Activated CD4-positive, alpha-beta T cell treated with anti-CD3 and anti-CD28 coated beads for 24 hours (primary cell): ENCODE results near the gene BBX.
"Not testable (repeated sequence)": the region's sequence is repeated elsewhere in the genome, so short reads cannot be mapped to it uniquely, and the experiment has no call there.

Experiments used
- DNase-seq, 2 donors: peaks; one replicate each; pipeline ENCODE4 v3.0.0-alpha.2; 2020; ENCODE audit warnings: low read depth in 2 of 2

Gene BBX

DNA sequence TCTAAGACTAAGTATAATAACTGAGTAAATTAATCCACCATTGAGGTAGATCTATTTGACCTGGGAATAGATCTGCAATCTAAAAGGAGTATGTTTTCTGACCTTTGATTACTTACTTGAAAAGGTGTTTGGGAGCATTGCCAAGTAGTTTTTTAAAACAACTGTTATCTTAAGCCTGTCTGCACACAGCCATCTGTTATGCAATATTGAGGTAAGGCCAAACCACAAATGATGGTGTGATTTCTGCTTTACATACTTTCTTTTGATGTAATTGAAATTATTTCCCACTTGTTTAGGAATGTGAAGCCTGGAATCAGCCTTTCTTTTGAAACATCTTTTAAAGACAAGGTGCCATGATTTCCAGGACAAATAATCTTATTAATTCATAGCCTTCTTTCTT lies 274.0 kb downstream of the BBX start:
- DNase-seq: no peak

DNA sequence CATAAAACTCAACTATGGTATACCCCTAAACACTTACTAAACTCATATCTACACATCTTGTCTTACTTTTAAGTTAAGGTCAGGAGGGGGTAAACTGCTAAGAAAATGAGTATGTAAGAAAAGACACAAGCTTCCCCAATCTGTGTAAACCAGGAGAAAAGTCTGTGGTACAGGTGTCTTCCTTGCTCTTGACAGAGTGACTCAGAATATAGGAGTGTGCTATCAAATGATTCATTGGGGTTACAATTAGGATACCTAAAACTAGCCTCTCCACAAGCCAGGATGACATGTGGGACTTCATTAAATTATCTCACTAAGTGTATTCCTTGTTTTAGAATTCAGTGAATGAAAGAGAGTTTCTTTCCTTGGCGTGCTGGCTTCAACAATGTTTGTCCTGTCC lies 274.8 kb downstream of the BBX start:
- no peak for DNase-seq

DNA sequence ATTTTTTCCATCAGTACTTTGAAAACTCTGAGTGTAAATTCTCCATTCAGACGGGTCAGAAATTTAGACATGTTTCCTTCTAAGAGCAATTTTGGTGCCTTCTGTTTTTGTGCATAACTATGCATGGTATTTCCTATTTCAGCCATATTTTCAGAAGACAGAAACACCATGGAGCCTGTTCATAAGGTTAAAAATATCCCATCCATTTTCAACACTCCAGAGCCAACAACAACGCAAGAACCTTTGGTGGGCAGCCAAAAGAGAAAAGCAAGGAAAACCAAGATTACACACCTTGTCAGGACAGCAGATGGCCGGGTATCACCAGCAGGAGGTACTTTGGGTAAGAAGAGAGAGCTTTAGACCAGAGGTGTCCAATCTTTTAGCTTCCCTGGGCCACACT lies 275.6 kb downstream of the BBX start:
- no peak for DNase-seq

DNA sequence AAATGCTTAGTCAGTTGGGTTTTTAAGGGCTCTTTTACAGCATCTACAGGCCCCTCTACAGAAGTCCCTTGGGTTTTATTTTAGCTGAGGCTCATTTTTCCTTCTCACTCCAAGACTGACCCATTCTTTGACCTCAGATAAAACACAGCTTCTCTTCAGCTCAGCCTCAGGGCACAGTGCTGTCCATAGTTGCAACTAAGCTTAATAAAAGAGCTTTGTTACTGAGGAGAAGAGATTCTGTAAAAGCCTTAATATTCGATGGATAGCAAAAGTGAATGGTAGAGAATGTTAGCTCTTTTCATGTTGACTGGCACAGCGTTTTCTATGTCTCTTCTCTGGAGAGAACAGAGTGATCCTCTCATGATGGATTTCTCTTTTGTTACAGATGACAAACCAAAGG lies 277.9 kb downstream of the BBX start:
- DNase-seq: no peak

DNA sequence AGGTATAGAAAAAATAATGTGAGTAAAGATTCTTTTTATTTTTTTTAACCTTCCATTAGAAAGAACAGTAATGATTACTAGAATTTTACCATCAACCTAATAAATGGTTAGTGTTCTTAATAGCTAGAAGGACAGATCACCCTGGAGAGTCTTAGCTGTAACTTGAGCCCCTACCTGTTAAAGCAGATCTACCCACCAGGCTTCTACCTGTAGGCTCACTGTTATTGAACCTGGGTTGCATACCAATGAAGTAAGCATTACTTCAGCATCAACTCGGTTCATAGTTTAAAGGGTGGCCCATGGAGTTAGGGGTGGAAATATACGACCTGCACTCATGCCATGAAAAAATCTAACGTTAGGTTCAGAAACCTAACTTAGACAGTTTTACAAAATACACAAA lies 280.4 kb downstream of the BBX start:
- DNase-seq: no peak

DNA sequence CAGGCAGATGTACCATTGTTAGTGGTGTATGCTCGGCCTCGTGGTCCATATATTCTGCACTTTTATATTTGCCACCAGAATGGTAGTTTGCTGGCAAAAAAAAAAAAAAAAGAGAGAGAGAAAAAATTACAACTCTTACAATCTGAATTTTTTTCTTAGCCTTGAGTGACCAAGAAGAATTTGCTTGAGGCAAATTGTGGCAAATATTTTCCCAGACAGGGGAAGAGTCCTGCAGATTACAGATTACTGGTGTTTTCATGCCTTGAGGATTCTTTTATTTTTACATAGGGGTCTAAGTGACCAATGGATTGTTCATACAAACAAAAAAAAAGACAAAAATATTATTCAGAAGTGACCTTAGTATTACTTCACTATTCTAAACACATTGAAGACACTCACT lies 283.3 kb downstream of the BBX start:
- DNase-seq: no peak

DNA sequence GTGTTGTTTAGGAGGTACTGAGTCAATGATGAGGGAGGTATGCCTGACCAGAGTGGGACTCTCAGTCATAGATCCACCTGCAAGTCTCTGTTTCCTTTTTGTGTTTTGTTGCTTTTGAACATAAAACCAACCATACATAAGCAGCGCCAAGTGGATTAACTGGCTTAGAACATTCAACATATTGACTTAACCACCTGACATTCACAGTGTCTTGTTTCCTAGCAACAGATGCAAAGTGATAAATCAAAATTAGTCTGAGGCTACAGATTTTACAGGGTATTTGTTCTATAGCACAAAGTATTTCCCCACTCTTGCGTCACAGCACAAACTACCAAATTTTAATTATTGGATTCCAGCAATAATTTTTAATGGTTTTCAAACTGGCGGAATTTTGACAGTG lies 283.8 kb downstream of the BBX start:
- no peak for DNase-seq

DNA sequence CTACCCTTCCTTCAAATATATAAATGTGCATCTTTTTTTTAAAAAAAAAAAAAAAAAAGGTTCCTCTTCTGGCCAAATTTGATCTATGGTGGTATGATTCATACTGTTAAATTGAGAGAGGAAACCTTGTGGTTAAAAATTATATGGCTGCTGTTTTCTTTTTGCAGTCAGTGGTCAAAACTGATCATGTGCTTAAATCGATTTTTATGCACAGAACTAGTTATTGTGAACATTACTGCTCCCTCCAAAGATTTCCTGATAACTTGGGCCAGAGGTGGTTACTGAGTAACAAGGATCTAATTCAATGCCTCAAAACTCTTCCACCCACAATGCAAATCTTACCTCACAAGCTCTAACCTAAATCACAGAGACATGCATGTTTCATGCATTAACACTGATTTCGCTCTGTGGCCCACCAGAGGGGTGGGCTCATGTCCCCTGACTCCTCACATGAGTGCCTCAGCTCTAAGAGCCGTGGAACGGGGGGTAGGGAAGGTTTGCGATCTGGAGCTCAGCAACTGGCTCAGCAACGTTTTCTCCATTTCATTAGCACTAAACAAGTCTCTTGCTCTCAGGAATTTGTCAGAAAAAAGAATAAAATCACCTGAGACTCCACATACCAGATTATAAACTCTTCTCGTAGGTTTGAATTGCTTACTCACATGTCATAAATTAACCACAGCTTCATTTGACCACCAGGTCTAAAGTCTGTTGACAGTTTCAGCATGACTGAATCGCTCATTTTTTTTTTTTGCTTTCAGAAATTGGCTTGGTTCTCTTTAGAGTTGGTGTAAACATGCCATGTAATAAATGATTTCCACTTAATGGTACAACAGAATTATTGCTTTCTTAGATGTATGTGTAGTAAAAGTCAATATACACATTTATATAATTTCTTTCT lies 287.7 kb downstream of the BBX start:
- no peak for DNase-seq

DNA sequence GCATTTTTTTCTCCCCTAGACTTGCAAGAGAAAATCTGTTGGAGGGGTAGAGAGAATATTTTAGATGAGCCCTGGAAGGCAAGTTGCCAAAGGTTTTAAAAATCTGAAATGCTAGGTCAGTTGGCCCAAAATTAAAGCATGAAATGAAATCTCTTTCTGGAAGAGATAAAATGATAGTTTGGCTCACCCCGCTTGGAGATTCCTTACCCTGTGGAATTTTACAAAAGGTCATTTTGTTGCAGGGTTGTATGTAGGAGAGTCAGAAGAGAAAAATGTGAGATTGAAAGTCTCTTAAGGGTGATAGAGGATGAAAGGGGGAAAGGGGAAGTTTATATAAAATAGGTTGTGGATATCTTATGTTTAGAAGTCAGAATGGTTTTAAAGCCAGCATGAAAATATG lies 290.3 kb downstream of the BBX start:
- DNase-seq: no peak

DNA sequence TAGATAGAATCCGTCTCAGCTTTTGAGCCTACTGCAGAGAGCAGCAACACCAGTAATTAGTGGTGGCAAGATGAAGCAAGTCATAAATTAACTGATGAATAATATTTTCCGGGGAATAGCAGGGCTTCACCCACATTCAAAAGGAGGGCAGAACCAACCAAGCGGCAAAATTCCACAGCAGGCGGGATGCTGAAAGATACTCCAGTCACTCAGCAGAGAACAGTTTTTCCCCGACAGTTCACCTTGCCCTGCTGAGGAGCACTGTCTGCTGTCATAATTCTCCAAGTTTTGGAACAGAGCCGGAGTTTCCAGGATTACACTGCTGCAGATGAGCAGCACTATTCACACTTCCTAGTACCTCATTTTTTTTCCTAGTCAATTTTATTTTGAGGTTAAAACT lies 293.3 kb downstream of the BBX start:
- DNase-seq: no peak

DNA sequence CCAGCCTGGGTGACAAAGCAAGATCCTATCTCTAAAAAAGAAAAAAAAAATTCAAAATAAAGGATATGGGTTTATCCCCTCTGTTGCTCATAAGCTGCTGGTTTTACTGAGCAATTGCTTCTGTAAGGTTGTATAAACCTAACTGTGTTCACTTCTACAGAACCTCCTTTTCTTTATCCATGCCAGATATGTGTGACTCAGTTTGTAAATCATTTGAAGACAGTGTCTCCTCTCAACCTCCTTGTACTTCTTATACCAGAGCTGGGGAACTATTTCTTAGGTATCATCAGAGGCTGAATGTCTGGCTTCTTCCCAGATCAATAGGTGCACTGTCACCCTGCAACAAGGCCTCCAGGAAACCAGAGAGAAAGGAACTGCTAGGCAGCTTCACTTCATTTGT lies 294.3 kb downstream of the BBX start:
- DNase-seq: no peak

DNA sequence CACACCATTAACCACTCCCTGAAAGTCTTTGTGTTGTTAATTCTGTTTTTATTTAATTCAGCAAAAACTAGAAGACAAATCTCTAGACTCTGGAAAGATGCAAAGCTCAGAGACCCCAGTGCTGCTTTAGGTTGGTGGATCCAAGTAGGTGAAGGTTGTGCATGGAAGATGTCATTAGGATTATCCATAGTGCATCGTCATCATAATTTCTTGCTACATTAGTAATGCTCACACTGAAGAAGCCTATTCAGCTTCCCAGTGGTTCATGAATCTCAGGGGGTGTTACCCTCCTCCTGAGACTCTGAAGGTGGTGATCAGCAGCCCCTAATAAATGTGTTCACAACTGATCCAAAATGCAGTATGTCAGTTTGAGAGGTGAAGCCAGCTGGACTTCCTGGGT lies 295.3 kb downstream of the BBX start:
- no peak for DNase-seq

DNA sequence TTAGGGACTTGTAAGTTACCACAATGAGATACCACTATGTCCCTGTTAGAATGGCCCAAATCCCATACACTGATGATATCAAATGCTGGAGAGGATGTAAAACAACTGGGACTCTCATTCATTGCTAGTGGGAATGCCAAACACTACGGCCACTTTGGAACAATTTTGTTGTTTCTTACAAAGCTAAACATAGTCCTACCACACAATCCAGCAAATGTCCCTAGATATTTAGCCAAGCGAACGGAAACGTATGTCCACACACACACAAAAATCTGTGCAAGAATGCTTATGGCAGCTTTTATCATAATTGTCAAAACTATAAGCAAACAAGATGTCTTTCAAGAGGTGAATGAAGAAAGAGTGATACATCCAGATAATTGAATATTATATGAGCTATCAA lies 296.9 kb downstream of the BBX start:
- no peak for DNase-seq

DNA sequence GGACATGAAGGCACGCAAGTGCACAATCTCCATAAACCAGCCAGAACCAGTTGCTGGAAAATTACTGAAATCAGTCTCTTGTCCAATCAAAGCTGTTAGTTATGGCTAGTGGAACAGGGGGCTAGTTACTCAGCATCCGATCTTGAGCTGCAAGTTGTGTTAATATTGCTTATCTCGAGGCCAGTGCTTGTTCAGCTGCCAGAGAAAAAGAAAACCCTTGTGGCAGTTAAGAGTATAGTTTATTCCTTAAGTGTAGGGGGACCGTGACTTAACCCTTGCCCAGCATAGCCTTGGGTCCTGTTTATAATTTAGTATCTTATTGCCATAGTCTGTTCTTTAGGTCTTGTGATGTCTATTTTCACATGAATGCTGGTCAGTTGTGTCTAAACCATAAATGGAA lies 299.5 kb downstream of the BBX start:
- DNase-seq: no peak

DNA sequence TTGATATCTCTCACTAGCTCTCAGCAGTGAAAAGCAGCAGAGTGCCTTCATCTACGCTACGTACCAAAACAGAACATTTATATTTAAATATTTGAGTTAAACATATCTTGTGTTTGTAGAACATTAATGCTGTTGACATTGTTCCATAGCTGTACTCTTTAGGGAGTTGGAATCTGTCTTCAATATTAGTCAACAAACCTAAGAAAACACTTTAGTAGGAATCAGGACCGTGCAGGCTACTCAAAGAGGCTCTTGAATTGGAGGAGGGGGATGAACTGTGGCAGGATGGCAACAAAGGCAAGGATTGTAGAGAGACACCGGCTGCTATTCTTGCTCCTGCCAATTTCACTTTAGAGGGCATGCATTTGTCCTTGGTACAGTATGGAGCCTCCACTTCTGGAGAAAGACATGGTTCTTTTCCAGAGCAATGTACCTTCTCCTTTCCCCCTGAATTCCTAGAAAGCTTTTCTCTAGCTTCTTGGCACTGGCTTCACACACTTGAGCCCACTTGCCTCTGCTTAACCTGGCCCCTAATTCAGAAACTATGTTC lies 302.1 kb downstream of the BBX start:
- DNase-seq: no peak

DNA sequence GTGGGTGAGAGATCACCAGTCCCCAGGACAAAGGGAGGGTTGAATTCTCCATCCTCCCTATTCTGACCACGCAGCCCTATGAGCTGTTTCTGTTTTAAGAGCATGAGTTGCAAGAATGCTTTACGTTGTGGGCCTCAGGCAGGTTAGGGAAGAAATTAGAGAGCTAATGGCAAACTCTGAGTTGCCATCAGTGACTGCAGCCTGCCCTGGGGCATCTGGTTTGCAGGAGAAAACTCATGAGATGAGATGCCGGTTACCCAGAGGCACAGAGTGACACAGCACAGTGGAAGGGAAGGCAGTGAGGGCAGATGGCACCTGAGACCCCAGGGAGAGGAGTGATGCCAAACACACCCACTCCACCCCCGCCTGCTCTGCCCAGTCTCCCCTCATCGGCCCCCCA lies 302.8 kb downstream of the BBX start:
- DNase-seq: no peak

DNA sequence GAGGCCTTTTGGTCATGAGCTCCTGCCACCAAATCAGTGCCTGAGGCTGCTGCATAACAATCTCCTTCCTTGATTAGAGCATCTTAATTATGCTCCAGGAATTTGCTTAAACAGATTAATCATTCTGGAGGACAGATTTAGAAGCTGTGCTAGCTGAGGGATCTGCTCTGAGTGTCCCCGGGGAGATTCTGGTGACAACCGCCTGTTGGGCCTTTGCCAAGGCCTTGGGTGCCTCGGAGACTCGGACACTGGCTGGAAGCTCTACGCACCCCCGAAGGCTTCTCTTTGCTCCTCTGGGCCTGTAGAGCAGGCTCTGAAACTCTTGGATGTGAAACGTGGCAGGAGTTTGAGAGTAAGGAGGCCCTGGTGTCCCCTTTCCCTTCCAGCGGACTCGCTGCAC lies 304.0 kb downstream of the BBX start:
- DNase-seq: no peak

DNA sequence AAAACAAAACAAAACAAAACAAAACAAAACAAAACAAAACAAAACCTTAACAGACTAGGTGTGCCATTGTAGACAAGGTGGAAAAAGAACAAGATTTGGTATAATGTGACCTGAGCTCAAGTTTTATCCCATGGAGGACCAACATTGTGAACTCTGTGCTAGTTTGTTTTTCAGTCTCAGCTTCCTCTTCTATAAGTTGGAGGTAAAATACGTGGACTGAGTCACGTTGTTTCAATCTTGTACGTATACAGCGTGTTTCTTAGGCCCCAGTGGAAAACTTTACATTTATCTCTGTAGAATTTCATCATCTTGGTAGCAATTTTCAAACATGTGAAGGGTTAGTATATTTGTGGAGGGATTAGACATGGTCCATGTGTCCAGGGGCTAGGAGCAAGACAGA lies 306.4 kb downstream of the BBX start:
- DNase-seq: no peak

DNA sequence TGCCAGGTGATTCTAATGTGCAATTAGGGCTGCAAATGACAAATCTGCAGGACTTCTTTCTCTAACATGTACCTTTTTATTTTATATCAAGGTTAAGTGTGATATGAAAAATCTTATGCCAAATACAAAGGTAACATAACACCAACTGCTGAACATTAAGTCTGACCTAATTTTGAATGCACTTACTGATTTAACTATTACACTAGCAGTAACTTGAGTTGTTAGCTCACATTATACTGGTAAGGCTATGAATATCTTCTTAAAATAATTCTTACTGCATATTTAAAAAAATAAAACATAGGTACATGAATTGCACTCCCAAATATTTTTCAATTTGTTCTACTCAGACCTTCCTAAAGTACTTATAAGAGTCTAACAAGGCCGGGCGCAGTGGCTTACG lies 308.8 kb downstream of the BBX start:
- DNase-seq: no peak

DNA sequence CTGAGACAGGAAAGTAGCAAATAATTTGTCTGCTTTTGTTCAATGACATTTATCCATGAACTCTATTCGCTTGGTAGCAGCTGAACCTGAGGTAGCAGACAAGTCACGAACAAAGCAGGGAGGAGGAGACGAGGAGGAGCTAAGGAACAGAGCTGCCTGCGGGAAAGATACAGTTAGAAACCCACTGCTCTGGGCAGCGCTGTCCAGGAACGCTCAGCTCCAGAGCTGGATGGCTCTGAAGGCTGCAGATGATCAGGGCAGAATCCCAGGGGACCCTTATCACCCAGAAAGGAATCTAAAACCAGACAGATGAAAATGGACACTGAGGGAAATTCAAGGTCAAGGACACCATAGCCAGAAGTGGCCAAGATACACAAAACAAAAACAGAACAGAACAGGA lies 310.3 kb downstream of the BBX start:
- DNase-seq: no peak

DNA sequence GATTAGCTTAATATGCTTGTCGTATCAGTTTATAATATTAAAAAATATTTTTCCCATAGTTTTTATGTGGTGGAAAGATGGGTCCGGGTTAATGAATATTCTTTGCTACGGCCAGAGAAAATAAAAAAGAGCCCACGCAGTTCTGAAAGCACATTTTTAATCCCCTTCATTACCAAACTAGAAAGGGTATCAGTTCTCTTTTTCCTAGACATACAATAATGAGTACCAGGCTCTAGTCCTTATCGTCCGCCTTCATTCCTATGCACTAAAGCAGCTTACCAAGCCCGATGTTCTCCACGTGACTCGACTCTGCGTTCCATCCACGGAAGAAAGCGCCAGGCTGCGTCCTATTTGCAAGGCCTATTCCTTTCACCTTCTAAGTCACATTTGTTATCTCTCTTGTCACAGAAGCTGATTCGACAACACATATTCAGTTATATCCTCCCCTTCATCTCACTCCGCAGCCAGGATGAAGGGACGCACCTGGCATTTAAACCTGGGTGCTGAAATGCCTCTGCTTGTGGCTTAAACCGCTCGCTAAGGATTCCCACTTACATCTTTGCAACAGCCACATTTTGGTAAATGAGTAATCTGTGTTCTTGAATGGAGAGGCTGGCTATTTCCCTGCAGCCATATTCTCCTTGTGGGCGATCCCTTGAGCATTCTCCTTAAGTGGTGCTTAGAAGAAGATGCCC lies 311.1 kb downstream of the BBX start:
- DNase-seq: no peak

DNA sequence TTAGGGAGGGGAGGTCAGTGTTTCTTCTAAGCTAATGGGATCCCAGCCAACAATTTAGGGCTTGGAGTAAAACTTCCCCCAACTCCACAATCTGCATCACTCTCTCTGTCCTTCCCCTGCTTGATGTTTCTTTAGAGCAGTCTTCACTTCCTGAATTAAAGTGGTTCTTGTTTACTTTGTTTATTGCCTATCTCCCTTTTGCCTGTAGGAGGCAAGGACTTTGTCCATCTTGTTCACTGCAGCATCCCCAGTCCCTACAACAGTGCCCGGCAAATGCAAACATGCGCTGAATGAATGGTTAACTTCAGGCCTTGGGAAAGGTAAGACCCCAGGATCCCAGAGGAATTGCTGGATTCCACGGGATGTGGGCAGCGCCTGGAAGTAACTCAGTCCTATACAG lies 312.2 kb downstream of the BBX start:
- DNase-seq: not testable (repeated sequence)

DNA sequence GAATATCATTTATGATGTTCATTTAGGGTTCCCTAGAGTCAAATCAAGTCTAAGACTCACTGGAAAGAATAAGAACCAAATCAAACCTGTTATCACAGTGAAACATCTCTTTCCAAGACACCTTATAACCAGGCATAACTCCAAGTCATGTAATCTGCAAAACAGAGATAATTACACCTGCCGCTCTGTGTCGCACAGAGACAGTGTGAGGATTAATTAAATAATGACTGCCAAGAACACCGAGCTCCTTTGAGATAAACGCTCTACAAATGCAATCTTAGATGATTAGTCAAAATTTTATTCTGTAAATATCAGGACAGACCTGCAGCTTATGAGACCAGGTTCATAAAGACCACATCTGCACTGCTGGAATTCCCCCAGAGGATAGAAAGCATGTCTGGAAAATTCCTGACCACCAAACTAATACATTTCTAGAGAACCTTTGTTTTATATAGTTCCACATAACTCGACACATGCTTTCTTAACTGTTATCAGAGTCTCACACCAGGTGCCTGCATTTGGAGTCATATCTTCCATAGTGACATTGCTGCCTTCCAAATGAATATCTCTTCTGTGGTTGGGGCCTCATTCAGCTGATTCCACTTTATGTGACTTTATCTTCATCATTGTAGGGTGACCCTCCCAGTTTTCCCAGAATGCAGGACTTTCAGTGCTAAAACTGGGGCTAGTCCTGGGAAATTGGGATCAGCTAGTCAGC lies 315.3 kb downstream of the BBX start:
- no peak for DNase-seq
